DND-41 (cell line): ENCODE data around the gene ZNF334.

Experiments
- EZH2 ChIP-seq: IDR thresholded peaks from 3 replicates; pipeline ENCODE4 v1.6.1; 2012; ENCODE audit warnings: borderline replicate concordance, low read depth, mild to moderate bottlenecking, moderate library complexity, low read length, inconsistent platforms; ENCODE audit not compliant: severe bottlenecking
- TF ChIP-seq, protein P1 (sequence below): IDR thresholded peaks from 2 replicates; pipeline ENCODE4 v1.5.1; 2012; ENCODE audit warnings: borderline replicate concordance, low read length, moderate library complexity, mild to moderate bottlenecking; ENCODE audit not compliant: poor library complexity, severe bottlenecking; ENCODE audit errors: extremely low read depth

GRCh38 chr20:46548688-46549087 lies 35.3 kb upstream of the ZNF334 start:
- TF ChIP-seq, protein P1, sequence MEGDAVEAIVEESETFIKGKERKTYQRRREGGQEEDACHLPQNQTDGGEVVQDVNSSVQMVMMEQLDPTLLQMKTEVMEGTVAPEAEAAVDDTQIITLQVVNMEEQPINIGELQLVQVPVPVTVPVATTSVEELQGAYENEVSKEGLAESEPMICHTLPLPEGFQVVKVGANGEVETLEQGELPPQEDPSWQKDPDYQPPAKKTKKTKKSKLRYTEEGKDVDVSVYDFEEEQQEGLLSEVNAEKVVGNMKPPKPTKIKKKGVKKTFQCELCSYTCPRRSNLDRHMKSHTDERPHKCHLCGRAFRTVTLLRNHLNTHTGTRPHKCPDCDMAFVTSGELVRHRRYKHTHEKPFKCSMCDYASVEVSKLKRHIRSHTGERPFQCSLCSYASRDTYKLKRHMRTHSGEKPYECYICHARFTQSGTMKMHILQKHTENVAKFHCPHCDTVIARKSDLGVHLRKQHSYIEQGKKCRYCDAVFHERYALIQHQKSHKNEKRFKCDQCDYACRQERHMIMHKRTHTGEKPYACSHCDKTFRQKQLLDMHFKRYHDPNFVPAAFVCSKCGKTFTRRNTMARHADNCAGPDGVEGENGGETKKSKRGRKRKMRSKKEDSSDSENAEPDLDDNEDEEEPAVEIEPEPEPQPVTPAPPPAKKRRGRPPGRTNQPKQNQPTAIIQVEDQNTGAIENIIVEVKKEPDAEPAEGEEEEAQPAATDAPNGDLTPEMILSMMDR = no peak
- no peak for TF ChIP-seq EZH2
